ENCODE measurements around the gene FBP2.
"Not testable (repeated sequence)": the region's sequence is repeated elsewhere in the genome, so short reads cannot be mapped to it uniquely, and the experiment has no call there.

Gene FBP2

DNA sequence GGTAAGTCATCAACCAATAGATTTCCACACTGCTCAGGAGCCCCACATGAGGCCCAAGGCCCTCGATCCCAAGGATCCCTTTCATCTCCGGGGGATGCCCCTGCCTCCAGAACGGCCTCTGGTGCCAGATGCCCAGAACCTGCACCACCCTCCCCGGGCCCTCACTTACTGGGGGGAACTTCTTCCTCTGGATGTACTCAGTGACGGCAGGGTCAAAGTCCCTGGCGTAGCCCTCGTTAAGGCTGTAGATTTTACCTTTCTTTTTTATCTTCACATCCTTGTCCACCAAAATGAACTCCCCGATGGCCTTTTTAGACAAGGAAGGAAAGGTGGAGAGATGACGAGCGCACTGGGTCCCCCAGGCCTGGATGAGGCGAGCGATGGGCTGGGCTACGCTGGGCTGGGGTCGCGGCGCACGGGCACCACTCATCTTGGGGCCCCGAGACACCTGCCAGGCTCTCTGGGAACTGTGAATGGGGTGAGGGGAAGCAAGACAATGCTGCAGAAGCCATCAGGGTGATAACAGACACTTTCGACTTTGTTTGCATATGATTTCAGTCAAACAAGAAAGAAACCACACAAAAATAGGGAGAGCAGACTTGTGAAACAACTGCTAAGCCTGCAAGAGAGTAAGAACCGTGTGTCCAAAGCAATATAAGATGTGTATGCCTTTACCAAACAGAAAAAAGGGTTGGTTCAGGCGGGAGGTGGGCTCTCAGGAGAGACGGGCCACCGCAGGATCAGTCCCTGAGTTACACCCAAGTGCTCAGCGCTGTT, 13.2 kb upstream of the FBP2 start:
- no peak for DNase-seq (ENCODE audit: low read depth, low spot score)

DNA sequence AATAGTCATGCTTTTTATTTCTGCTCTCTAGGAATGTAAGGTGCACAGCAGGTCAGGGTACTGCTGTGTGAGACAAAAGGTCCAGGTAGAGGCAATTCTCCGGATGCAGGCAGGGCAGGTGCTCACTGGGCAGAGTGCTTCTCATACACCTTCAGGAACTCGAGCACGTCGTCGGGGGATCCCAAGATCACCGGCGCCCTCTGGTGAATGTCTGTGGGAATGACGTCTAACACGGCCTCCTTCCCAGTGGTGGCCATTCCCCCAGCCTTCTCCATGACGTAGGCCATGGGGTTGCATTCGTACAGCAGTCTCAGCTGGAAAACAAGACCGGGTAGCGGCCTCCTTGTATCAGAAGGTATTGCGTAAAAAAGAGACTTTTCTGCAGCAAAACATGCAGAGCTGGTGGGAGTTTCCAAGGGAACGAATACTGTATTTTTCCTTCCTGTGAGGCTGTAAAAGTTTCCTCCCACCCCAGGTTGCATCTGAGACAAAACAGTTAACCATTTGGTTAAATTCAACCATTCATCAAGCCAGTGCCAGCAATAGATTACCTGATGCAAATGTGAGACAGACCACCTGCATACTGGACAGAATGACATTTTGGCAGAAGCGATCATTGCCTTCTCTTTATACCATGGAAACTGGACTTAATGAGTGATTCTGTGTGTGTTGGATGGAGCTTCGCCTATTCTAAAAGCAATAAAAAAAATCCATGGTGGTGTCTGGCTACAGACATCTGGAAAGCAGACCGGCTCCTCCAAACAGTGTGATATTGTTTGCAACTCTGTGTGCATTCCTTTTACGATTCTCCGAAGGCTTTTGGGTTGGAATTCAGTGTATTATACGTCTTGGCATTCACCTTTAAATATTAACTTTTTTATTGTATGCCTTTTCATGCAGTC, 9.9 kb upstream of the FBP2 start:
- peak; percentile 19 for DNase-seq (ENCODE audit: low read depth, low spot score)

DNA sequence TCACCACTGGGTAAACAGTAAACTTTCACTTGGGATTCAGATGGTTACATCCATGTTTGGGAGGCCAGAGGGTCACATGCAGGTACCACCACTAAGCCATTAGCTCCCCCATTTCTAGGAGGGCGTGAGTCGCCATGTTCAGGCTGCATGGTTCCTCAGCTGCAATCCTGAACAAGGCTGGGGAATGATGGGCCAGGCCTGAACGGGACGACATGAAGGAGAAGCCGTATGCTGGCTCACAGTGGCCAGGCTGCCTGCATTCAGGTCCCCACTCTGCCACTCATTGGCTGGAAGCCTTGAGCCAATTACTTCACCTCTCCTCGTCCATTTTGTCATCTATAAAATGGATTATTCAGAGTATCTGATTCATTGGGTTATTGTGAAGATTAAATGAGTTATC, 9.0 kb upstream of the FBP2 start:
- no peak for DNase-seq (ENCODE audit: low read depth, low spot score)

DNA sequence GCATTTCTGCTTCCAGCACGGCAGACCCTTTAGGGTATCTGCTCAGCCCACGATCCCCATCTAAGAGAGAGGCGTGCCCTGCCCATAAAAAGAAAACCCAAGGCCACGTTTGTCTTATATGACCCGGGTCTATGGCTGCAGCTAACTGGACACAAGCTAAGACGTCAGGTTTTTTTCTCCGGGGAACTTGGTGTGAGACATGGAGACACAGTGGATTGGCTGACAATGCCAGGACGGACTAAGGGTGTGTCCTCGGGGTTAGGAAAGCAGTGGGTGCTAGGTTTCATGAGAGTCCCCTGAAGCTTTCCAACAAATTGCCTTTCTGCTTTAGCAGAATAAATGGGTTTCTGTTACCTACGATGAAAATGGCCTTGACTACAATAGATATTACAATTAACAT, 7.1 kb upstream of the FBP2 start:
- no peak for DNase-seq (ENCODE audit: low read depth, low spot score)

DNA sequence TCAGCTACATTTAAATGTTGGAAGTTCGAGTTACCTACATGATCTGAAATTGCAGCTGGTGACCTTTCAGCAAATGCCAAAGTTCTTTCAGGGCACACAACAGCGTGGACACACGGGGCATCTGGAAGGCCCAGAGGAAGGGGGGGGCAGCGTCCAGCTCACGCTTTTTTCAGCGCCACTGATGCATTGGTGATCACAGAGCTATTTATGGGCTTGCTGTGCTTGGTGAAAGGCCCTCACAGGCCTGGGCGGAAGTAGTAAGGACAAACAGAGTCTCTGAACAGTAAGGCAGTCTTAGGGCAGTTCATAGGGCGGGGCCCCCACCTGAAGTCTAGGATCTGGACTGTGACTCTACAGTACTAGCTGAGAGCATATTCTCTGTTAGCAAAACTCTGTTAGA, 6.6 kb upstream of the FBP2 start:
- no peak for DNase-seq (ENCODE audit: low read depth, low spot score)

DNA sequence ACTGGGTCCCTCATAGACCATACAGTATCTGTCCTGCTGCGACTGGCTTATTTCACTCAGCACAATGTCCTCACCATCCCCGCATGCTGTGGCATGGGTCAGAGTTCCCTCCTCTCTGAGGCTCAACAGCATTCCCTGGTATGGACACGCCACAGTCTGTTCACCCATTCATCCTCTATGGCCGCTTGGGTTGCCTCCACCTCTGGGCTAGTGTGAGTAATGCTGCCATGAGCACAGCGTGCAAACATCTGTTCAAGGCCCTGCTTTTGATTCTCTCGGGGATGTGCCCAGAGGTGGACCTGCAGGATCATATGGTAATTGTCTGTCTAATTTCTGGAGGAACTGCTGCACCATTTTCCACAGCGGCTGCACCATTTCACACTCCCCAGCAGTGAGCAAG, 5.5 kb upstream of the FBP2 start:
- no peak for DNase-seq (ENCODE audit: low read depth, low spot score)

DNA sequence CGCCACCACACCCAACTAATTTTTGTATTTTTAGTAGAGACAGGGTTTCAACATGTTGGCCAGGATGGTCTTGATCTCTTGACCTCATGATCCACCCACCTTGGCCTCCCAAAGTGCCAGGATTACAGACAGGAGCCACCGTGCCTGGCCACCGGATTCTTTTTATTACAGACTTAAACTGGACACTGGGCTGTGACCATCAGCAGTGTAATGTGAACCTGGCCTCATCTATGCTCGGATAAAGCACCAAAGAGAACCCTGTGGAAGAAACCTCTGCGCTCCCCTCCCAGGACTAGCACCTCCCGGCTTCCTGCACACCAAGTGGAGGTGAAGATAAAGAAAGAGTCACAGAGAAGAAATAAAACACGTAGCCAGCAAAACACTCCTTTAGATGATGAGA, 941 bp downstream of the FBP2 start:
- not testable (repeated sequence) for DNase-seq (ENCODE audit: low read depth, low spot score)

DNA sequence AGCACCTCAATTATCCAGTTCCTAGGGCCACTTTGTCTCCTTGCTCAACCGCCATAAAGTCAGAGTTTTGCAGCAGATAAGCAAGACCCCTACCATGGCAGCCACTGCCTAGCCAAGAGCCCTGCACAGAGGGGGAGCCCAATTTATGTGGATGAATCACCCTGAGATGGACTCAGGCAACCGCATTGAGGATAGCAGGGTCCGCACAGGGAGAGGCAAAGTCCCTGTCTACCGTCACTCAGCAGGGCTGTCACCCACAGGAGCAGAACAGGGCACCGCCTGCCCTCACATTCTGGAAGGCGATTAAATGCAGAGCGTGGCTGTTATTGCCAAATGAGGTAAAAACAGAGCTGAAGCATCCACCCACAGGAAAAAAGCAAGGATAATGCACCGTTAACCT, 1.7 kb downstream of the FBP2 start:
- no peak for DNase-seq (ENCODE audit: low read depth, low spot score)

DNA sequence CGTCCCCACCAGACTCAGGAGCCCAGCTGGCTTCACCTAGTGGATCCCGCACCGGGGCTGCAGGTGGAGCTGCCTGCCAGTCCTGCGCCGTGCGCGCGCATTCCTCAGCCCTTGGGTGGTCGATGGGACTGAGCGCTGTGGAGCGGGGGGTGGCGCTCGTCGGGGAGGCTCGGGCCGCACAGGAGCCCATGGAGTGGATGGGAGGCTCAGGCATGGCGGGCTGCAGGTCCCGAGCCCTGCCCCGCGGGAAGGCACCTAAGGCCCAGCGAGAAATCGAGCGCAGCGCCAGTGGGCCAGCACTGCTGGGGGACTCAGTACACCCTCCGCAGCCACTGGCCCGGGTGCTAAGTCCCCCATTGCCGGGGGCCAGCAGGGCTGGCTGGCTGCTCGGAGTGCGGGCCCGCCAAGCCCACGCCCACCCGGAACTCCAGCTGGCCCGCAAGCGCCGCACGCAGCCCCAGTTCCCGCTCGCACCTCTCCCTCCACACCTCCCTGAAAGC, 2.5 kb downstream of the FBP2 start:
- not testable (repeated sequence) for DNase-seq (ENCODE audit: low read depth, low spot score)

DNA sequence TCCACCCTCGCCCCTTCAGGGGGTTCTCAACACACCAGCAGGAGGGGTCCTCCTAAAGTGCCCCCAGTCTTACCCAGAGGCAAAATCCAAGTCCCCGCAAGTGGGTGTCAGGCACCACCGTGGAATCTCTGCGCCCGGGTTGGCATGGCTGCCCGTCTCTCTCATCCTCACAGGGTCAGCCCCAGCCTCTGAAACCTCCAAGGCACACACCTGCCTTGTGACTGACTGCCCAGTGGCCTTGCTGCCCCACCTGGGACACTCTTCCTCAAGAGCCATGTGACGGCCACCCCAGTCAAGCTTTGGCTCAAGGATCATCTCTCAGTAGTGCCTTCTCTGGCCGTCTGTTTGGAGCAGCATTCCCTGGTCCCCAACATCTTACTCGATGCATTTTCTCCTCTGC, 4.9 kb downstream of the FBP2 start:
- DNase-seq (ENCODE audit: low read depth, low spot score), result no peak

DNA sequence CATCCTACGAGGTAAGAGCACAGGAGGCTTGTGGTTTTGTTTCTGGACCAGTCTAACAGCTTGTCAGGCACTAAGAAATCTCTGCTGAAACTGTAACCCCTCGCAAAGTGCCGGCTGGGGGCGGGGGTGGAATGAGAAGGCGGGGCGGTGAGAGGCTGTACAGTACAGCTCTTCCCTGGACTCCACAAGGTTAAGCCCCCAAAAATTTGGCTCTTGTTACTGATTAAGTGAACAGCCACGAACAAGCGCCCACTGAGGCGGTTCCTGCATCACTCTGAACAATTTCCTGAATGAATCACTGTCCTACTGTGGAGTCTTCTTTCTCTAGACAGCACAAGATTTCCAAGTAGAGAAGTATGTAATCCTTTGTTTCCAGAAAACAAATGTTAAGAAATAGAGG, 6.8 kb downstream of the FBP2 start:
- DNase-seq (ENCODE audit: low read depth, low spot score), result no peak

DNA sequence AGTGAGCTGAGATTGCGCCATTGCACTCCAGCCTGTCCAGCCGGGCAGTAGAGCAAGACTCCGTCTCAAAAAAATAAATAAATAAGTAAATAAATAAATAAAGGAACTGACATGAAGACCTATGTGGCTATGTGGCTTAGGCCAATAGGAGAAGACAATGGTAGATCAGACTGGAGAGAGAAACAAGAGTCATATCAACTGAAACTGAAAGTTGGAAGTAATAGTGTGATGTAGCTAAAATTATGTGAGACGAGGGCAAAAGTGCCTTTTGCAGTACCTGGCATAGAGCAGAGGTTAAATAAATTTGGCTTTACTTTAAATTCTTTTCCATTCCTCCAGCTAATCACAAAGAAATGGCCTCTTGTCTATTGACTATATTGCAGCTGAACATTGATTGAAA, 7.3 kb downstream of the FBP2 start:
- DNase-seq (ENCODE audit: low read depth, low spot score), result no peak

DNA sequence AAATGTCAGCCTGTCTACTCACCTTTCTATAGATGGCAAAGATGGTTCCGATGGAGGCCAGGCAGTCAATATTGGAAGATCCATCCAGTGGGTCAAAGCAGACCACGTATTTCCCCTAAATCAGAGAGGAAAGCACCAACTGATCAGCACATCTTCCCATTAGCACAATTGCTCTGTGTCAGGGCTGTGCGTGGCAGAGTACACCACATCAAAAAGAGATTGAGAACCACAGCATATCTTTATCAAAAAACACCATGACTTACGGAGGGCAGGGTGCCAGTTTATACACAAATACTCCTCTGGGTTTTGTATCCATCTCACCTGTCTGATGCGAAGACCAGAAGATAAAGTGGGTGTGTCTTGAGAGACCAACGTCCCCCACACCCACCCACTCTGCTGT, 9.1 kb downstream of the FBP2 start:
- no peak for DNase-seq (ENCODE audit: low read depth, low spot score)

DNA sequence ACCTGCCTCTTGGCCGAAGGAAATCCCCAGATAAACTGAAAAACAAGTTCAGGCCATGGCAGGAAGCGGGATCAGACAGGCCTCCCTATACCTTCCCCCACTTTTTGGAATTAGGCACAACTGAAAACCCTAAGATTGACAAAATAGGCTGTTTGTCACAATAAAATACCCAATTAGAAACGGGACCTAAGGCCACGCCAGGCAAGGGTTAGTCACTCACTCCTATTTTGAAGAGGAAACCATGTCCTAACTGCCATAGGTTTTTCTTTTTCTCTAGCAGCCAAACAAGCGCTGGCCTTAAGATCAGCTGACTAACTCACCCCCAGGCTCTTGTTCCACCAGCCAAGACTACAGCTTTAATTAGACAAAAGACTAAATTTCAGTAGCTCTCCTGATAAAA, 11.9 kb downstream of the FBP2 start:
- DNase-seq (ENCODE audit: low read depth, low spot score), result no peak

DNA sequence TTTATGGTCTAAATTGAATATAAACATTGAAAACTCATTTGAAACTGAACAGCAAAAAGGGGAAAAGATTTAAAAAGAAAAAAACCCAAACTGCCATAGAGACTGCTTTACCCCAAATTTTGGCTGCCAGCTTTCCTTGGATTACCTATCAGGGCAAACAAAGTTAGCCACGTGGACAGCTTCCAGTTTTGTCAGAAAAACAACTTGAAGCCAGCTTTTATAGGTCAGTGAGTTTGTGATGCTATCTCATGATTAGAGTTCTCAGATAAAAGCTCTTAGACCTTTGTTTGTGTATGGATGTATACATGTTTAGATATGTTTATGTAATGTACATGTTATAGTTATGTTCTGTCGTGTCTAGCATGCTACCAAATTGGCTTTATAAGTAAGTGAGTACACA, 16.1 kb downstream of the FBP2 start:
- no peak for DNase-seq (ENCODE audit: low read depth, low spot score)

DNA sequence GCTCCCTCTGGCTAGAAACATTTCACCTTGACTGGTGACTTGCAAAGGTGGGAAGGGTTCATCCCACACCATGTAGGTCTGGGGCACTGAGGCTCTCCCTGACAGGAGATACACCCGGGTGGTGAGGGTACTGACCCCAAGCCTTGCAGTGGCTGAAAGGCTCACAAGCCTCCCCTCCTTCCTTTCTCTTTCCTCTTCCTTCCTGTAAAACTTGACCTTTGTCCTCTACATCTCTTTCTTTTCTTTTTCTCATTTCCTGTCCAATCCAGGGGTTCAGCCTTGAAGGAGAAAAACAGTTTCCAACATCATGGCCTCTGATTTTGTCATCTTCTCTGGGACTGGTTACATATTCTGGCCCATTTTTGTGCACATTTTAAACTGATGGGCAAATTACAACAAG, 16.6 kb downstream of the FBP2 start:
- no peak for DNase-seq (ENCODE audit: low read depth, low spot score)

DNA sequence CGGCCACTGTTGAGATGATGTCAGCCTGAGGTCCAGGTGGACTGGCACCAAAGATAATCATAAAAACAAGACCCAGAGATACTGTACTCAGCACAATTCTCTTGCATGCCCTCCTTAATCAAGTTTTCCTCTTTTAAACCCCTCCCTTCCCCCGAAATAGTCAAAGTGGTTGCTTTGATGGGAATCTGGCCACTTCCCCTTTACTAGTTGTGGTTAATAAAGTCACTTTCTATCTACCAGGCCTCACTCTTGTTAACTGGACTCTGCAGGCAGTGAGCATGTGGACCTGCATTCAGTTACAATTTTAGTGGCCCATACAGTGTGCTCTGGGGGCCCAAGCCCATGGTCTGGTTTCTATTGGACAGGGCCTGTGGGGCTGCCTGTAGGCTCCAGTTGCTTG, 17.5 kb downstream of the FBP2 start:
- DNase-seq (ENCODE audit: low read depth, low spot score), result no peak

DNA sequence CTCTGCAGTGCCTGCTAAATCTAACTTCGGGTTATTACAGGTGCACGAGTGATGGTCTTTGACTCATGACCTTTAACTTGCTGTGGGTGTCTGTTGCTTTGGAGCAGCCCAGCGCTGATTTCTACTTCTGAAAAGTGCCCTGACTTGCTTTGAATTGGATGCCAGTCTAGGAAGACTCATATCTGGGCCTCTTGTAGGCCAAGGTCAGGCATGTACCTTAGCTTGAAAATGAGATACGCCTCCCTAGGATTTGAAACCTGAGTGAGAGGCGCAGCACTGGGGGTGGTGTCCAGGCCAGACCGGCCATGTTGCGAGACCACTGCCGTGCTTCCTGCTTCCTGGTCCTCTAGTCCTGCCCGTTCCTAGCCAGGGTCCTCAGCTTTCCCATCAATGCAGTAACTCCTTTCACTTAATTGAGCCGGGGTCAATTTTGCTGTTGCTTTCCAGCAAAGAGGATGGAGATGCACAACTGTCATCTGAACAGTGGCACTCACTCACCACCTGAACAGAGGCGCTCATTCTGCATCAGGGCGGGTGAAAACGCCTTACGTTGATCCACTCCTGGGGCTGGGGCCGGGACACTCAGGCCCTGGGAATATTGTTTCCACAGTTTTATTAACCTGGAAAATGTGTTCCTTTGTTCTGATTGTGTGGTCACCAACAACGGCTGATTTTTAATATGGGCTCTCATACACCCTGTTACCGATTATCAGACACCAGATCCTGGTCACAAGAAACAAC, 24.5 kb downstream of the FBP2 start:
- no peak for DNase-seq (ENCODE audit: low read depth, low spot score)

DNA sequence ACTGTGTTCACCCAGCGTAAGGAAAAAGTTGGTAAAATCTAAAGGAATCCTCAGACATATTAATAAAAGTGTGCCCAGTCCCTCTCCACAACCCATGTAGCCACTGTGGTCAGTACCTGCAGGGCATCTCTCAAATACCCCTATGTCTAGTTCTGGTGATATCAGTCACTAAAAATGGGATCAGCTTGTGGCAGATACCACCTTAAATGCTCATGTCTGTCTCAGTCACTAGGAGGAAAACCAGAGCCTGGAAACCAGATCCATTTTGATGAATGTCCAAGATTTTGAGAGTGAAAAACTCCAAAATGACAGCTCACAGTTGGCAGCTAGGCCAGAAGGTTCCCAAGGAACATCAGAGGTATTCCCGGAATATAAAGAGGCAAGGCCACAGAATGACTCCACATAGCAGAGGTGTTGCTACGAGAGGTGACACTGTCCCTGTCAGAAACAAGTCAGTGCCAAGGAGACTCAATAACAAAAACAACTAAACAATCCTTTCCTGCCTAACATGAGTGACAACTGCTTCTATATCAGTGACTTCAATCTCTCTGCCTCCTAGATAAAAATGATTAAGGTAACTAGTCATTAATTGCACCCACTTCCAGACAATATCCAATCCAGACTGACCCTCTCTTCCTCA, 25.3 kb downstream of the FBP2 start:
- DNase-seq (ENCODE audit: low read depth, low spot score), result no peak

DNA sequence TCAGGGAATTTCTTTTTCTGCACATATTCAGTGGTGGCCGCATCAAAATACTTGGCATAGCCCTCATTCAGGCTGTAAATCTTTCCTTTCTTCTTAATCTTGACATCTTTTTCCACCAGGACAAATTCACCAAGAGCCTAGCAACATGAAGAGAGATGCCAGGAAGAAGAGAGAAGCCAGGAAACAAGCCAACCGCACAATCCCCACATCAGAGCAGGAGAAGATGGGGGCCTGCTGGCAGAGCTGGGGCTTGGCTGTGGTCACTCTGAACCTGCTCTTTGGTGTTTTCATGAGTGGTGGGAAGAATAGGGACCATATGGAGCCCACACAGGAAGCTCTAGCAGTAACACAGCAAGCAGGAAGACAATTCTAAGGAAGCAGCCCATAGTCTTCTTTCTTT, 26.4 kb downstream of the FBP2 start:
- DNase-seq (ENCODE audit: low read depth, low spot score), result no peak

DNA sequence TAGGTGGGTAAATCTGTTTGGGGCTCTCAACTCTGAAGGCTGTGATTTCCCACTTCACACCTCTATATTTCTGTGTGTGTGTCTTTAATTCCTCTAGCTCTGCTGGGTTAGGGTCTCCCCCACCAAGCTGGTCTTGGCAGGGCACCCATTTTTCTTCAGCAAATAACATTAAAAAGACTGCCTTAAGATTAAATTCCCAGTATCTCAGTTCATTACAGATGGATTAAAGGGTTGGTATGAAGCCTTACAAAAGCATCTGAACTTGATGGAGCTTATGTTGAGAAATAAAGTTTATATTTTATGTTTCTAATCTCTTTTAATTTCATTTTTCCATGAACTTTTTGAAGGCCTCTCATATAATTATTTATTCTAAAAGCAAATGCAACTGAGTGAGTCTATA, 27.1 kb downstream of the FBP2 start:
- DNase-seq (ENCODE audit: low read depth, low spot score), result no peak

DNA sequence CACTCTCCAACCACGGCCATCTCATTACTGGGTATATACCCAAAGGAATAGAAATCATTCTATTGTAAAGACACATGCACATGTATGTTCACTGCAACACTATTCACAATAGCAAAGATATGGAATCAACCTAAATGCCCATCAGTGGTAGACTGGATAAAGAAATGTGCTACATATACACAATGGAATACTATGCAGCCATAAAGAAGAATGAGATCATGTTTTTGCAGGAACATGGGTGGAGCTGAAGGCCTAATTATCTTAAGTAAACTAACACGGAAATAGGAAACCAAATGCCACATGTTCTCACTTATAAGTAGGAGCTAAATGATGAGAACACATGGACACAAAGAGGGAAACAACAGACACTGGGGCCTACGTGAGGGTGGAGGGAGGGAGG, 29.3 kb downstream of the FBP2 start:
- DNase-seq (ENCODE audit: low read depth, low spot score), result not testable (repeated sequence)

Measured in activated CD4-positive, CD25-positive, alpha-beta regulatory T cell treated with anti-CD3 and anti-CD28 coated beads, Interleukin-2, amount 50 U/mL, for 16 hours (primary cell).